NCI-H1105 (cell line): ENCODE measurements around the gene SEC11A.
"Not testable (repeated sequence)": the region's sequence is repeated elsewhere in the genome, so short reads cannot be mapped to it uniquely, and the experiment has no call there.

Experiments used
- DNase-seq: peaks from one replicate; lab custom pipeline; 2025; lab: John Stamatoyannopoulos, UW

Gene SEC11A

GRCh38 chr15:84737005-84737404, 21.1 kb upstream of the SEC11A start:
- DNase-seq, result no peak

- DNase-seq, result no peak
These were observed 20.4 kb upstream of the SEC11A start for GRCh38 chr15:84736375-84736774.

- DNase-seq, result not testable (repeated sequence)
These were observed 19.6 kb upstream of the SEC11A start for GRCh38 chr15:84735480-84736061.

GRCh38 chr15:84734794-84735479, 19.0 kb upstream of the SEC11A start:
- no peak for DNase-seq

- DNase-seq, result no peak
These were observed 15.8 kb upstream of the SEC11A start for GRCh38 chr15:84731774-84732173.

GRCh38 chr15:84727429-84727828, 11.5 kb upstream of the SEC11A start:
- no peak for DNase-seq

GRCh38 chr15:84725001-84725491, 9.1 kb upstream of the SEC11A start:
- no peak for DNase-seq

- DNase-seq, result no peak
These were observed 6.7 kb upstream of the SEC11A start for GRCh38 chr15:84722628-84723027.

- no peak for DNase-seq
These were observed 5.4 kb upstream of the SEC11A start for GRCh38 chr15:84721371-84721770.

- no peak for DNase-seq
These were observed 401 bp downstream of the SEC11A start for GRCh38 chr15:84715441-84716035.

- no peak for DNase-seq
These were observed 1.1 kb downstream of the SEC11A start for GRCh38 chr15:84714821-84715220.

- DNase-seq, result no peak
These were observed 1.6 kb downstream of the SEC11A start for GRCh38 chr15:84714372-84714771.

- no peak for DNase-seq
These were observed 12.1 kb downstream of the SEC11A start for GRCh38 chr15:84703808-84704207.

GRCh38 chr15:84702961-84703482, 12.9 kb downstream of the SEC11A start:
- DNase-seq, result no peak

GRCh38 chr15:84699538-84700191, 16.3 kb downstream of the SEC11A start:
- DNase-seq, result no peak

- DNase-seq, result no peak
These were observed 18.5 kb downstream of the SEC11A start for GRCh38 chr15:84697236-84697990.

- DNase-seq, result no peak
These were observed 19.2 kb downstream of the SEC11A start for GRCh38 chr15:84696757-84697156.

GRCh38 chr15:84690342-84690741, 25.6 kb downstream of the SEC11A start:
- no peak for DNase-seq

- no peak for DNase-seq
These were observed 26.1 kb downstream of the SEC11A start for GRCh38 chr15:84689858-84690257.

- DNase-seq, result not testable (repeated sequence)
These were observed 29.5 kb downstream of the SEC11A start for GRCh38 chr15:84686446-84686845.

- no peak for DNase-seq
These were observed 30.6 kb downstream of the SEC11A start for GRCh38 chr15:84685304-84685703.

GRCh38 chr15:84684092-84684491, 31.8 kb downstream of the SEC11A start:
- no peak for DNase-seq
